ENCODE data around the gene DIP2C.

The DIP2C gene

DNA sequence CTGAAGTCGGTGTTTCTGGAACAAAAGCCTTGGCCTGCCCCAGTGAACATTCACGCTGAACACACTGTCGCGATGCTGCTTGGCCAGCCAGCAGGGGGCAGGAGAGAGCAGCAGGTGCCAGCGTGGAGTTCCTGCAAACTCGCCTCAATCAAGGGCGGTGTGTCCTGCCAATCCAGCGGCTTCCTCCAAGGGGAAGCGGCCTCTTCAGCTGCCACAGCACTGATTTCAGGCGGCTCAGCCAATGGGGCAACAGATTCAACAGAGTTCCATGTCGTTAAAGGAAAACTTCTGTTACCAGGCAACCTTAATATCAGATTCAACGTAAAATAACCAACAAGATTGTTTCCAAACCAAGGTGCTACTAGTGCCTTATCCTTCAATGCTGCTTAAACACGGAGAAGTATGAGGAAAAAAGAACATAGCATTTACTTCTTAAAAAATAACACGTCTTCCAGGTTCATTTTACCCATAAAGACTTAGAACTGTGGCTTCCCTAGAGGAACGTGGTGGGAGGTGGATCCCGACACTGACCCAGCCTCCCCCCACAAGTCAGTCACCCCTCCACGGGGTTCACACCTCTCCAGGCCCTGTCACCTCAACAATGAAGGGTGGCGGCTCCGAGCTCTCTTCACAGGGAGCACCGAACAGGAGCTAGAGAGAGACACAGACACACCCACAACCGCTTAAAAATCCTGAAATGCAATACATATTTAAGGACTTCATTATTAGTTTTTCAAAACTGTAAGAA is 178.2 kb downstream of the DIP2C start:
- DNase-seq, result peak; percentile 36

GRCh38 chr10:510415-510881 is 179.0 kb downstream of the DIP2C start:
- no peak for DNase-seq

- no peak for DNase-seq
Observed at GRCh38 chr10:509361-510102, 179.9 kb downstream of the DIP2C start.

GRCh38 chr10:508726-509125 is 180.7 kb downstream of the DIP2C start:
- no peak for DNase-seq

GRCh38 chr10:507908-508444 is 181.5 kb downstream of the DIP2C start:
- no peak for DNase-seq

GRCh38 chr10:507355-507699 is 182.1 kb downstream of the DIP2C start:
- no peak for DNase-seq

- no peak for DNase-seq
Observed at GRCh38 chr10:506451-507354, 182.8 kb downstream of the DIP2C start.

GRCh38 chr10:505419-505818 is 184.0 kb downstream of the DIP2C start:
- DNase-seq, result no peak

- DNase-seq, result no peak
Observed at GRCh38 chr10:504806-505205, 184.7 kb downstream of the DIP2C start.

GRCh38 chr10:504121-504611 is 185.3 kb downstream of the DIP2C start:
- no peak for DNase-seq

DNA sequence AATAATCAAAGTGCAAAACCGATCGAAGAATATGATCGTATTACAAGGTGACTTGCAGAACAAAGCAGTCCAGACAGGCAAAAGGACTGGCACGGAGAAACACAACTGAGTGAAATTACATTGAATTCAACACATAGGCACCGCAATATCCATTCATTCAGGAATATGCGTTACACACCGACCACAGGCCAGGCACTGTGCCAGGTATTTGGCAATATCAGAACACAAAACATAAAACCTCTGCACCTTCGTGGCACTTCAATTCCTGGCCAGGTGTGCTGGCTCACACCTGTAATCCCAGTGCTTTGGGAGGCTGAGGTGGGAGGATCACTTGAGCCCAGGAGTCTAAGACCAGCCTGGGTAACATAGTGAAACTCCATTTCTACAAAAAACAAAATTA is 187.9 kb downstream of the DIP2C start:
- DNase-seq, result no peak

- DNase-seq, result no peak
Observed at GRCh38 chr10:500876-501275, 188.6 kb downstream of the DIP2C start.

DNA sequence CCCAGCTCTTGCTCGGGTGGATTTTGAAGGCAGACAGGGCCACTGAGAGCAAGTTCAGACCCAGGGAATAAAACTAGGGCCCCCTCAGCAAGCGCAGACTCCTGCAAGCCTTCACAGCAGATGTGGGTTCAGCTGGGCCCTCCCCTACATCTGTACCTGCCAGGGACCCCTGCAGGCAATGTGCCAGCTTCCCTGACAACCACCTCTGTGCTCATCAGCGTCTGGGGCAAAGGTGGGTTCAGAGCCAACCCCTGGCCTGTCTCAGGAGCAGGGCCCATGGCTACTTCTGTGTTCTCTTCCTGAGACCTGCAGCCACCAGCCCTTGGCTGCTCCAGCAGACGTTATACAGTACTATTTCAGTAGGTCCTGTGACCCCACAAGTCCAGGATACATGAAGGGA is 189.5 kb downstream of the DIP2C start:
- DNase-seq, result no peak

GRCh38 chr10:498760-499435 is 190.6 kb downstream of the DIP2C start:
- DNase-seq, result no peak

GRCh38 chr10:497898-498451 is 191.5 kb downstream of the DIP2C start:
- DNase-seq, result no peak

DNA sequence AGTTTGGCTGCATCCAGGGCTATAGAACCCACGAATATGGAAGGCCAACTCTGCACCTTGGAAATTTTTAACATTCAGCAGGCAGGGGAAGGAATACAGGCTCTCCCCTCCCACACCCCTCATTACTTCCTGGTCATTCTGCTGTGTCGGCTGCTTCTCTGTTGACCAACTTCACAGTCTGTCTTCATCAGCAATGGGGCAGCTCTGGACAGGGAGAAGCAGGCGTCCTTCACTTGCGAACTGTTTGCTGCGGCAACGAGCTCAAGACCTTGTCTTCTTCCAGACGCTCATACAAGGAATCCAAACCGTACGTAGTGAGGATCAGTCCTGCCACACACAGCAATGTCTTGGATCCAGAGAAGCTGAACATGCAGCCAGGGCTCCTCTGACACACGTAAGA is 192.2 kb downstream of the DIP2C start:
- DNase-seq, result no peak

GRCh38 chr10:494556-494955 is 194.9 kb downstream of the DIP2C start:
- no peak for DNase-seq

DNA sequence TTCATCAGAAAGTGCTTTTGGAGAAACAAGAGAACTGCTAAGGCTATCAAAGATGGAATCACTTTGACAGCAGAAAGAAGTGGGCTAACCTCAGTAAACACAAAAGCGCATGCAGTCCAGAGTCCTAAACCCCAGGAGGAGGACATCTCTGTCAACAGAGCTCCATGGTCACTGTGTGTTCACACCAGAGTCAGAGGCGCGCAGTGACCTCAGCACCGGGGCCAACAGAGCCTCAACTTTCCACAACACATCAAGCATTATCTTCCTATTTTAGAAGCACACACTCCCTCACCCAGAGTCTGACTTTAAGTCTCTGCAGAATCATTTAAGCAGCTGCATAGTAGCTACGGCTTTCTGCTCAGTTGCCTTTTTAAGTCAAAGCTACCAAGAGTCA is 195.3 kb downstream of the DIP2C start:
- no peak for DNase-seq

- no peak for DNase-seq
Observed at GRCh38 chr10:493391-494148, 195.9 kb downstream of the DIP2C start.

- no peak for DNase-seq
Observed at GRCh38 chr10:492836-493235, 196.6 kb downstream of the DIP2C start.
